ENCODE data around the gene WDR20.

- no peak for TF ChIP-seq CTCF (IDR thresholded peaks at IDR 0.05; ENCODE audit: borderline replicate concordance, extremely low read depth, low read length, poor library complexity, severe bottlenecking)
- TF ChIP-seq EZH2 (IDR thresholded peaks at IDR 0.05; ENCODE audit: borderline replicate concordance, low read depth, low read length, severe bottlenecking), result no peak
These were observed 12.8 kb upstream of the WDR20 start for GRCh38 chr14:102126807-102127455.
